ENCODE measurements around the gene FAM13A.

Gene FAM13A

GRCh38 chr4:88761342-88761741, 295.6 kb downstream of the FAM13A start:
- no peak for DNase-seq

GRCh38 chr4:88759895-88760290, 297.1 kb downstream of the FAM13A start:
- DNase-seq, result no peak

DNA sequence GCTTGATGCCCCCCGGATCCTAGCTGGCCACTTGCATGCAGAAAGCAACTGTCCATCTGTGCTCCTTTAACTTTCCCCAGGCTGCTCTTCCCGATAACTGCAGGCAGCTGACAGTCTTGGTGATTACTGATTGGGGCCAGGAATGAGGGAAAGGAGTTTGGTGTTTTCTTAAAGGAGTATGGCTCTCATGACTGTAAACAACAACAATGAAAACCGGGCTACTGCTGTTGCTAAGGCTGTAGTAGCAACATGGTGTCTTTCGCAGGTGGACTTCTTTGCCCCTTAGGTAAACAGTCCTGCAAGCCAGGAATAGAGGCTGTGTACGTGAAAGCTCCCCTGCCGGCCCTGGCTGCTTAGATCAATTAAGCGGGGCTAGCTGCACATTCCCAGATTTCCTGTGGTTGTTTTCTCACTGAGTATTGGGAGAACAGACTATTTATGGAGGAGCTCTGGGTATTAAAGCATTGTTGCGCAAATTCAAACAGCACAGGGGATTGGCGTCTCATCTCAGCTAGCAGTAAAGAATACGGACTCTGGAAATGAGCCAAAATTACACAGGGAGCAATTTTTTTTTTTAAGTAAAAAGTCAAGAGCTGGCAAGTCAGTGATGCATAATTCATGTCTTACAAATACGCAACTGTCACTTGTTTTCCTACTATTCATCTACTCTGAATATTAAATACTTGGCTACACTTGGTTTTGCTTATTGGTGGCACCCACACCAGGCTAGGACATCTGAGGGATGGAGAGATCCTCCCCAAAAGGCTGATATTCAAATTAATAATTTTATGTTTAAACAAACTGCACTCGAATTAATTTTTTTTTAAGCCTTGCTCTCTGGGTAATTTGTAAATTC, 297.7 kb downstream of the FAM13A start:
- no peak for DNase-seq

DNA sequence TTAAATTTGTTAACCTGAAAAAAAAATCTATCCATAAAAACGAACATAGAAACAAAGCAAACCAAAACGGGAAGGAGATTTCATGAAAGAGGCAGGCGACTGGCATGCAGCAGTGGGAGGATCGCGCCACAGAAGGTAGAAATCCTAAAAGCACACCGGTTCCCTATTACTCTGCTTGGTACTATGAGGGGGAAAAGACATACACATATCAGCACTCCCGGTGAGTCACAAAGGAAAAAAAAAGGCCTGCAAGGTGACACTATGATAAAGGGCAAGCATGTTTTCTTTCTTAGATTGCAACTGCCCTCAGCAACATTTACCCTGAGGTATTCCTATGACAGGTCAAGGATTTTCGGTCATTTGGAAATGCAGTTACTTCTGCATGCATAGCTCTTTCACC, 298.7 kb downstream of the FAM13A start:
- DNase-seq, result no peak

- no peak for DNase-seq
Measured at GRCh38 chr4:88757776-88758175, 299.2 kb downstream of the FAM13A start.

DNA sequence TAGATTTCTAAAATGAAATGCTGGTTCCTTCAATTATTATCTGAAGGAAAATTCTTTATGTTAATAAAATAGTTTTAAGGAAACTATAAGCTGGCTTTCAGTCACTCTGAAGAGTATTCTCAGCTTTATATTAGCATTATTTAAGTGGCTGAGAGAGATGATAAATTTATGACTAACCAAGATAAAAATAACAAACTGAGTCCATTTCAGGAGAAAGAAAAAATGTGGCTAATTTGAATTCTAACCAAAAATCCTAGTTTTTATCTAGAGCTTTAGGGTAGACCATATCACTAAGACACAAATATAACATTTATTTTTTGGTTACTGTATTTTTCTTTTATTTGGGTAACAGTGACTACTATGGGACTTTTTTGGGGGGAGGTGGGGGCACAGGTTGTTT, 299.9 kb downstream of the FAM13A start:
- no peak for DNase-seq

GRCh38 chr4:88756149-88756548, 300.8 kb downstream of the FAM13A start:
- no peak for DNase-seq

DNA sequence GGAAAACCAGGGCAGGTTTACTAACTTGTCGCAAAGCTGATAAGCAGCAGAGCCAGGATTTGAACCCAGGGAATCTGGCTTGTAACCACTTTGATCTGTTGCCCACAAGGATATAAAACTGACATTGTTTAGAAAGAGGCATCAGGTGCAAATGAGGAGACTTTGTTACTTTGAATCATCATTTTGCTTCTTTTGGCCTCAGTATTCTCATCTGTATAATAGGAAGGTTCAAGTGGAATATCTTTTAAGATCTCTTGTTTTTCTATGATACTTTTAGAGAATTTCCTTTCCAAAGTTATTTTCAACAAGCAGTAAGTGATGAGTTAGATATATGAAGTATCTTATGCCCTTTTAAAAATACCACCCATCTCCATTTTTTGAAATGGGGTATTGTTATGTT, 301.5 kb downstream of the FAM13A start:
- DNase-seq, result no peak

DNA sequence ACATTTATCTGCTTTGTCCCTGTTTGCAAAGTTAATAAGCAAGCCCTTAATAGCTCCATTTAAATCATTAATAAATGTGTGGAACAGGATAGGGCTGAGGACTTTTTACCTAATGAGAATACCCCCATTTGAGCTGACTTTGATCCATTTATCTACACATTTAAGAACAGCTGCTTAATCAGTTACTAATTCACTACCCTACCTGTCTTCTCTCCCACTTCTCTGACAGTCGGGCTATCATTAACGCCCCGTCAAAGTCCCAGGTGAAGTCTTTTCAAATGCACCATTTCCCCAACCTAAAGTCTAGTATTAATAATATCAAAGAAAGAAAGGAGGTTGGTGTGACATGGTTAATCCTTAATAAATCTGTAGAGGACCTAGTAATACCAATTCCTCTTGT, 302.2 kb downstream of the FAM13A start:
- no peak for DNase-seq

GRCh38 chr4:88753658-88754571, 303.1 kb downstream of the FAM13A start:
- DNase-seq, result no peak

DNA sequence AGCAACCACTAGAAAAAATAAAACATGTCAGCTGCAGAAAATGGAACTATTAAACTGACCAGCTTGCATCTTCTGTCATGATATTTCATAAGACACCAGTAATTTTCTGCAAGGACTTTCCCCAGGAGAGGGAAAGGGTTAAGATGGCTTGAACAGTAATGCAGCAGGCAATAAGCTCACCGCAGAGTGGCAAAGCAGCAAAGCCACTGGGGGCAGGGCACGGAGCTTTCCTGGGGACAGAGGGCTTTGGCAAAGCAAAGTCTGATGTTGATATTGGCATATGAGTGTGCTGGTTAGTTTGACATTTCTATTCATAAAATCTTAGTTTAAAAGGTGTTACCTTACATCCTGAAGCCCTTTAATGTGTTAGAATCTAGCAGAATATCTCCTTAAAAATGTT, 304.2 kb downstream of the FAM13A start:
- no peak for DNase-seq

- peak; percentile 12 for DNase-seq
Measured at GRCh38 chr4:88752076-88752463, 304.9 kb downstream of the FAM13A start.

- no peak for DNase-seq
Measured at GRCh38 chr4:88751258-88752075, 305.5 kb downstream of the FAM13A start.

GRCh38 chr4:88750369-88750768, 306.6 kb downstream of the FAM13A start:
- DNase-seq, result no peak

- no peak for DNase-seq
Measured at GRCh38 chr4:88747351-88747750, 309.6 kb downstream of the FAM13A start.

DNA sequence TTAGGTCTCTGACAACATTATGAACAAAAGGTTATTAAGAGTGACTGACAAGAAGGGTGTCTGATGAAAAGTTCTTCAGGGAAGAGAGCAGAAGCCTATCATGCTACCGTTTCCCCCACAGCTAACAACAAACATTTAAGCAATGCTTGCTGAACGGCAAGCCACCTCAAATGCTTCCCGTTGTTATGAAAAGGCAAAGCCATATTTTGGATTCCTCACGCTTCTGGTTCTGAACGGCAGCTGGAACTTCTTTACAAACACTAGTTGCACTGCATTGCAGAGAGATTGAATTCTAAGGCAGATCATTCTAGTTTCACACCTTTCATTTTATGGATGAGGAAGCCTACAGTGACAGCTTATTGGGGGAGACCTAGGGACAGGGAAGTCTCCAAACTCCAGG, 310.8 kb downstream of the FAM13A start:
- DNase-seq, result no peak

GRCh38 chr4:88745581-88746163, 311.3 kb downstream of the FAM13A start:
- DNase-seq, result no peak

- DNase-seq, result no peak
Measured at GRCh38 chr4:88745175-88745574, 311.8 kb downstream of the FAM13A start.

- no peak for DNase-seq
Measured at GRCh38 chr4:88744609-88745008, 312.4 kb downstream of the FAM13A start.

DNA sequence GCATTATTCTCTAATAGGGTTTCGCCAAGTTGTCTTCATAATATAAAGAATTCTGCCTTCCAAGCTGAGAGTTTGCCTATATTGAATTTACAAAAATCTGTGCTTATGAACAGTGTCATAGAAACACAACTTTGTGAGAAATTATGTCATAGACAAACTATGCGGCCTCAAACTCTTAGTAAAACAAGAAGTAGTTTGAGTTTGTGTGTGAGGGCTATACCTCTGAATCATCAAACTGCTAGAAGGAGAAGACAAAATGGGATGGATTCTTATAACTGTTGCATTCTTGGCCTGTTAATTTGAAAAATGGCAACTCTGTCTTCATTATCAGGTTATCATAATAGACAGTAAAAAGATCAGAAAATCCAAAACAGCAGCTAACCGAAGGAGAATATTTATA, 313.3 kb downstream of the FAM13A start:
- no peak for DNase-seq

DNA sequence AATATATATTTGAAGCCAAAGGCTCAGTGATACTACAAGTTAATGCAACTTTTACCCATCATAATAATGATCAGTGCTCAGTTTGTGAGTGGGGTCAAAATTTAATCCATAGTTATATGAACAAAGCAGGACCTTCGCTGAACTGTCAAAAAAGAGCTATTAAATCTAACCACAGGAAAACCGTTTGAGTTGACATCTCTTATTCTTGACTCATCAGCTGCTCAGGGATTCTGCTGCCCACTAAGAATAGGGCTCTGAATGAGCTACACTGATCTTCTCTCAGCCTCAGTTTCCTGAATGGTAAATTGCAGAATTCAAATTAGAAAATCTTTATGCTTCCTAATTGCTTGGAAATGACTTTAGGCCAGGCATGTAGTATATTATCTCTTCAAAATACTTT, 314.4 kb downstream of the FAM13A start:
- DNase-seq, result no peak

GRCh38 chr4:88738180-88738579, 318.8 kb downstream of the FAM13A start:
- no peak for DNase-seq
